ENCODE measurements around the gene CABLES2.

CABLES2 gene

GRCh38 chr20:62339647-62340062 lies 67.4 kb downstream of the CABLES2 start:
- H3K4me3 ChIP-seq (ENCODE audit: low read depth, low read length): no peak overlapping the region
- TF ChIP-seq, protein P1, sequence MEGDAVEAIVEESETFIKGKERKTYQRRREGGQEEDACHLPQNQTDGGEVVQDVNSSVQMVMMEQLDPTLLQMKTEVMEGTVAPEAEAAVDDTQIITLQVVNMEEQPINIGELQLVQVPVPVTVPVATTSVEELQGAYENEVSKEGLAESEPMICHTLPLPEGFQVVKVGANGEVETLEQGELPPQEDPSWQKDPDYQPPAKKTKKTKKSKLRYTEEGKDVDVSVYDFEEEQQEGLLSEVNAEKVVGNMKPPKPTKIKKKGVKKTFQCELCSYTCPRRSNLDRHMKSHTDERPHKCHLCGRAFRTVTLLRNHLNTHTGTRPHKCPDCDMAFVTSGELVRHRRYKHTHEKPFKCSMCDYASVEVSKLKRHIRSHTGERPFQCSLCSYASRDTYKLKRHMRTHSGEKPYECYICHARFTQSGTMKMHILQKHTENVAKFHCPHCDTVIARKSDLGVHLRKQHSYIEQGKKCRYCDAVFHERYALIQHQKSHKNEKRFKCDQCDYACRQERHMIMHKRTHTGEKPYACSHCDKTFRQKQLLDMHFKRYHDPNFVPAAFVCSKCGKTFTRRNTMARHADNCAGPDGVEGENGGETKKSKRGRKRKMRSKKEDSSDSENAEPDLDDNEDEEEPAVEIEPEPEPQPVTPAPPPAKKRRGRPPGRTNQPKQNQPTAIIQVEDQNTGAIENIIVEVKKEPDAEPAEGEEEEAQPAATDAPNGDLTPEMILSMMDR (IDR thresholded peaks at IDR 0.05; ENCODE audit: control insufficient read depth, extremely low read depth, insufficient read depth): no peak
- no peak for DNase-seq (ENCODE audit: low read depth)

Measured in LNCaP clone FGC (cell line).